ENCODE measurements around the gene UNC5C. TPM values are rescaled to one million over a fixed set of nuclear protein-coding genes. Genes with fewer than 3 reads are reported as not detected.

UNC5C gene
- total and polyA plus RNA-seq, 4 experiments from 2014 or later, result not detected

GRCh38 chr4:95340191-95340590 lies 208.6 kb downstream of the UNC5C start:
- Histone ChIP-seq H3K4me3 (ENCODE audit: low read length in 2 of 2) (no peak overlapping the region), H3K9me3 (ENCODE audit: control insufficient read depth in 1 of 2, low read length in 2 of 2) (no peaks in the 10 kb centered on the region), H3K27me3 (ENCODE audit: insufficient read depth, low read length) (no peaks in the 10 kb centered on the region), H3K27ac (ENCODE audit: low read depth, low read length) (no peak overlapping the region), H3K4me1 (ENCODE audit: insufficient read depth, low read length) (no peaks in the 10 kb centered on the region), H3K36me3 (ENCODE audit: insufficient read depth, low read length) (no peaks in the 10 kb centered on the region)
- Mint-ChIP-seq H3K4me1 (no peaks in the 10 kb centered on the region), H3K4me3 (no peak overlapping the region), H3K36me3 (no peaks in the 10 kb centered on the region), H3K27ac (no peak overlapping the region), H3K27me3 (no peaks in the 10 kb centered on the region), H3K9me3 (peaks cover 2 to 24% (median 8%) of the 10 kb centered on the region in 8 donors)
- DNase-seq, result no peak
- POLR2A ChIA-PET (ENCODE audit: partially characterized antibody), result no interaction called here
- CTCF ChIA-PET (ENCODE audit: partially characterized antibody), result no interaction called here
- intact Hi-C loops (cut with micrococcal nuclease), result no loop called here

GRCh38 chr4:95325665-95326064 lies 223.1 kb downstream of the UNC5C start:
- H3K27me3 Mint-ChIP-seq, result no peaks in the 10 kb centered on the region
- intact Hi-C loops (cut with micrococcal nuclease), result no loop called here
- no peaks in the 10 kb centered on the region for H3K36me3 ChIP-seq (ENCODE audit: insufficient read depth, low read length)
- H3K27me3 ChIP-seq (ENCODE audit: insufficient read depth, low read length), result no peaks in the 10 kb centered on the region
- H3K4me1 ChIP-seq (ENCODE audit: insufficient read depth, low read length), result no peaks in the 10 kb centered on the region
- no peaks in the 10 kb centered on the region for H3K9me3 ChIP-seq (ENCODE audit: control insufficient read depth in 1 of 2, low read length in 2 of 2)
- H3K9me3 Mint-ChIP-seq, result peaks cover 0 to 6% (median 0%) of the 10 kb centered on the region in 8 donors
- no peaks in the 10 kb centered on the region for H3K4me1 Mint-ChIP-seq
- H3K27ac Mint-ChIP-seq, result no peak overlapping the region
- no peaks in the 10 kb centered on the region for H3K36me3 Mint-ChIP-seq
- no peak for DNase-seq
- no peak overlapping the region for H3K4me3 Mint-ChIP-seq
- ChIA-PET POLR2A (ENCODE audit: partially characterized antibody) (no interaction called here), CTCF (ENCODE audit: partially characterized antibody) (no interaction called here)
- H3K27ac ChIP-seq (ENCODE audit: low read depth, low read length), result no peak overlapping the region
- H3K4me3 ChIP-seq (ENCODE audit: low read length in 2 of 2), result no peak overlapping the region

- H3K27ac Mint-ChIP-seq, result no peak overlapping the region
- Histone ChIP-seq H3K9me3 (ENCODE audit: control insufficient read depth in 1 of 2, low read length in 2 of 2) (no peaks in the 10 kb centered on the region), H3K36me3 (ENCODE audit: insufficient read depth, low read length) (no peaks in the 10 kb centered on the region), H3K4me3 (ENCODE audit: low read length in 2 of 2) (no peak overlapping the region), H3K27me3 (ENCODE audit: insufficient read depth, low read length) (no peaks in the 10 kb centered on the region), H3K4me1 (ENCODE audit: insufficient read depth, low read length) (no peaks in the 10 kb centered on the region), H3K27ac (ENCODE audit: low read depth, low read length) (no peak overlapping the region)
- no peak overlapping the region for H3K4me3 Mint-ChIP-seq
- POLR2A ChIA-PET (ENCODE audit: partially characterized antibody), result no interaction called here
- no peaks in the 10 kb centered on the region for H3K4me1 Mint-ChIP-seq
- CTCF ChIA-PET (ENCODE audit: partially characterized antibody), result no interaction called here
- no peaks in the 10 kb centered on the region for H3K27me3 Mint-ChIP-seq
- intact Hi-C loops (cut with micrococcal nuclease), result no loop called here
- H3K36me3 Mint-ChIP-seq, result no peaks in the 10 kb centered on the region
- peaks cover 0 to 7% (median 0%) of the 10 kb centered on the region in 8 donors for H3K9me3 Mint-ChIP-seq
- no peak for DNase-seq
Measured at GRCh38 chr4:95319169-95319568, 229.6 kb downstream of the UNC5C start.

GRCh38 chr4:95318483-95318882 lies 230.3 kb downstream of the UNC5C start:
- H3K27ac Mint-ChIP-seq, result no peak overlapping the region
- Histone ChIP-seq H3K36me3 (ENCODE audit: insufficient read depth, low read length) (no peaks in the 10 kb centered on the region), H3K4me1 (ENCODE audit: insufficient read depth, low read length) (no peaks in the 10 kb centered on the region), H3K27ac (ENCODE audit: low read depth, low read length) (no peak overlapping the region), H3K27me3 (ENCODE audit: insufficient read depth, low read length) (no peaks in the 10 kb centered on the region), H3K9me3 (ENCODE audit: control insufficient read depth in 1 of 2, low read length in 2 of 2) (no peaks in the 10 kb centered on the region), H3K4me3 (ENCODE audit: low read length in 2 of 2) (no peak overlapping the region)
- H3K9me3 Mint-ChIP-seq, result peaks cover 0 to 5% (median 0%) of the 10 kb centered on the region in 8 donors
- H3K36me3 Mint-ChIP-seq, result no peaks in the 10 kb centered on the region
- H3K27me3 Mint-ChIP-seq, result no peaks in the 10 kb centered on the region
- CTCF ChIA-PET (ENCODE audit: partially characterized antibody), result no interaction called here
- POLR2A ChIA-PET (ENCODE audit: partially characterized antibody), result no interaction called here
- intact Hi-C loops (cut with micrococcal nuclease), result no loop called here
- H3K4me1 Mint-ChIP-seq, result no peaks in the 10 kb centered on the region
- no peak for DNase-seq
- no peak overlapping the region for H3K4me3 Mint-ChIP-seq

- H3K27me3 ChIP-seq (ENCODE audit: insufficient read depth, low read length), result no peaks in the 10 kb centered on the region
- H3K4me1 Mint-ChIP-seq, result no peaks in the 10 kb centered on the region
- no peaks in the 10 kb centered on the region for H3K36me3 ChIP-seq (ENCODE audit: insufficient read depth, low read length)
- H3K27ac ChIP-seq (ENCODE audit: low read depth, low read length), result no peak overlapping the region
- H3K9me3 ChIP-seq (ENCODE audit: control insufficient read depth in 1 of 2, low read length in 2 of 2), result no peaks in the 10 kb centered on the region
- no peaks in the 10 kb centered on the region for H3K4me1 ChIP-seq (ENCODE audit: insufficient read depth, low read length)
- intact Hi-C loops (cut with micrococcal nuclease), result no loop called here
- H3K27ac Mint-ChIP-seq, result no peak overlapping the region
- no peaks in the 10 kb centered on the region for H3K36me3 Mint-ChIP-seq
- ChIA-PET POLR2A (ENCODE audit: partially characterized antibody) (no interaction called here), CTCF (ENCODE audit: partially characterized antibody) (no interaction called here)
- peaks cover 0 to 5% (median 0%) of the 10 kb centered on the region in 8 donors for H3K9me3 Mint-ChIP-seq
- DNase-seq, result no peak
- no peaks in the 10 kb centered on the region for H3K27me3 Mint-ChIP-seq
- no peak overlapping the region for H3K4me3 Mint-ChIP-seq
- no peak overlapping the region for H3K4me3 ChIP-seq (ENCODE audit: low read length in 2 of 2)
Measured at GRCh38 chr4:95318044-95318443, 230.7 kb downstream of the UNC5C start.

GRCh38 chr4:95317085-95317793 lies 231.5 kb downstream of the UNC5C start:
- Mint-ChIP-seq H3K27ac (no peak overlapping the region), H3K36me3 (no peaks in the 10 kb centered on the region)
- CTCF ChIA-PET (ENCODE audit: partially characterized antibody), result no interaction called here

GRCh38 chr4:95314573-95314972 lies 234.2 kb downstream of the UNC5C start:
- Histone ChIP-seq H3K36me3 (ENCODE audit: insufficient read depth, low read length) (no peaks in the 10 kb centered on the region), H3K27me3 (ENCODE audit: insufficient read depth, low read length) (no peaks in the 10 kb centered on the region), H3K27ac (ENCODE audit: low read depth, low read length) (no peak overlapping the region), H3K4me1 (ENCODE audit: insufficient read depth, low read length) (no peaks in the 10 kb centered on the region), H3K9me3 (ENCODE audit: control insufficient read depth in 1 of 2, low read length in 2 of 2) (no peaks in the 10 kb centered on the region), H3K4me3 (ENCODE audit: low read length in 2 of 2) (no peak overlapping the region)
- intact Hi-C loops (cut with micrococcal nuclease), result no loop called here
- H3K27me3 Mint-ChIP-seq, result no peaks in the 10 kb centered on the region
- CTCF ChIA-PET (ENCODE audit: partially characterized antibody), result no interaction called here
- no peak overlapping the region for H3K4me3 Mint-ChIP-seq
- no peak for DNase-seq
- POLR2A ChIA-PET (ENCODE audit: partially characterized antibody), result no interaction called here
- peaks cover 0 to 2% (median 0%) of the 10 kb centered on the region in 8 donors for H3K9me3 Mint-ChIP-seq
- no peak overlapping the region for H3K27ac Mint-ChIP-seq
- H3K4me1 Mint-ChIP-seq, result no peaks in the 10 kb centered on the region
- H3K36me3 Mint-ChIP-seq, result no peaks in the 10 kb centered on the region

More at GRCh38 chr4:95317085-95317793, 231.5 kb downstream of the UNC5C start:
- H3K27ac ChIP-seq (ENCODE audit: low read depth, low read length), result no peak overlapping the region
- POLR2A ChIA-PET (ENCODE audit: partially characterized antibody), result no interaction called here
- Mint-ChIP-seq H3K27me3 (no peaks in the 10 kb centered on the region), H3K9me3 (peaks cover 0 to 5% (median 0%) of the 10 kb centered on the region in 8 donors), H3K4me3 (no peak overlapping the region), H3K4me1 (no peaks in the 10 kb centered on the region)
- no peaks in the 10 kb centered on the region for H3K9me3 ChIP-seq (ENCODE audit: control insufficient read depth in 1 of 2, low read length in 2 of 2)
- no peak overlapping the region for H3K4me3 ChIP-seq (ENCODE audit: low read length in 2 of 2)
- H3K4me1 ChIP-seq (ENCODE audit: insufficient read depth, low read length), result no peaks in the 10 kb centered on the region
- H3K27me3 ChIP-seq (ENCODE audit: insufficient read depth, low read length), result no peaks in the 10 kb centered on the region
- no peaks in the 10 kb centered on the region for H3K36me3 ChIP-seq (ENCODE audit: insufficient read depth, low read length)
- intact Hi-C loops (cut with micrococcal nuclease), result no loop called here
- no peak for DNase-seq

GRCh38 chr4:95304898-95305297 lies 243.9 kb downstream of the UNC5C start:
- Histone ChIP-seq H3K9me3 (ENCODE audit: control insufficient read depth in 1 of 2, low read length in 2 of 2) (no peaks in the 10 kb centered on the region), H3K4me3 (ENCODE audit: low read length in 2 of 2) (no peak overlapping the region), H3K36me3 (ENCODE audit: insufficient read depth, low read length) (no peaks in the 10 kb centered on the region), H3K4me1 (ENCODE audit: insufficient read depth, low read length) (no peaks in the 10 kb centered on the region), H3K27me3 (ENCODE audit: insufficient read depth, low read length) (no peaks in the 10 kb centered on the region), H3K27ac (ENCODE audit: low read depth, low read length) (no peak overlapping the region)
- H3K4me3 Mint-ChIP-seq, result no peak overlapping the region
- H3K4me1 Mint-ChIP-seq, result no peaks in the 10 kb centered on the region
- DNase-seq, result no peak
- H3K36me3 Mint-ChIP-seq, result no peaks in the 10 kb centered on the region
- H3K27ac Mint-ChIP-seq, result no peak overlapping the region
- peaks cover 0 to 5% (median 0%) of the 10 kb centered on the region in 8 donors for H3K9me3 Mint-ChIP-seq
- peaks cover 0 to 1% of the 10 kb centered on the region in 2 donors for H3K27me3 Mint-ChIP-seq
- intact Hi-C loops (cut with micrococcal nuclease), result no loop called here
- POLR2A ChIA-PET (ENCODE audit: partially characterized antibody), result no interaction called here
- CTCF ChIA-PET (ENCODE audit: partially characterized antibody), result no interaction called here

Measured in CD4-positive, alpha-beta memory T cell (primary cell).